Stimulated activated naive CD4-positive, alpha-beta T cell (primary cell): ENCODE data around the gene MOV10L1.
"Not testable (repeated sequence)": the region's sequence is repeated elsewhere in the genome, so short reads cannot be mapped to it uniquely, and the experiment has no call there.

ENCODE experiments used
- DNase-seq, 6 experiments: peaks; one replicate each; lab custom pipeline; 2025; lab: John Stamatoyannopoulos, UW

The MOV10L1 gene

GRCh38 chr22:50157709-50158375, 68.0 kb downstream of the MOV10L1 start:
- no peak for DNase-seq

- DNase-seq = no peak
Observed at GRCh38 chr22:50160947-50161346, 71.1 kb downstream of the MOV10L1 start.

- no peak for DNase-seq
Observed at GRCh38 chr22:50161508-50162390, 71.9 kb downstream of the MOV10L1 start.

GRCh38 chr22:50162391-50162956, 72.7 kb downstream of the MOV10L1 start:
- DNase-seq = no peak

- DNase-seq = no peak
Observed at GRCh38 chr22:50165436-50166123, 75.8 kb downstream of the MOV10L1 start.

- no peak for DNase-seq
Observed at GRCh38 chr22:50167689-50168489, 78.1 kb downstream of the MOV10L1 start.

GRCh38 chr22:50168490-50169180, 78.8 kb downstream of the MOV10L1 start:
- not testable (repeated sequence) for DNase-seq

GRCh38 chr22:50169181-50169759, 79.5 kb downstream of the MOV10L1 start:
- DNase-seq = no peak

- no peak for DNase-seq
Observed at GRCh38 chr22:50169774-50170341, 80.1 kb downstream of the MOV10L1 start.

- DNase-seq = no peak
Observed at GRCh38 chr22:50170453-50171318, 80.9 kb downstream of the MOV10L1 start, which contains the start of gene PANX2. PANX2 (plus strand) TSS chr22:50170731; CDS start chr22:50170731, 0 bp downstream.

GRCh38 chr22:50171319-50171964, 81.6 kb downstream of the MOV10L1 start:
- no peak for DNase-seq

- no peak for DNase-seq
Observed at GRCh38 chr22:50171965-50172421, 82.2 kb downstream of the MOV10L1 start.

- no peak for DNase-seq
Observed at GRCh38 chr22:50173311-50173982, 83.6 kb downstream of the MOV10L1 start.

- no peak for DNase-seq
Observed at GRCh38 chr22:50173983-50174355, 84.2 kb downstream of the MOV10L1 start.

GRCh38 chr22:50174382-50175190, 84.8 kb downstream of the MOV10L1 start:
- DNase-seq = no peak

GRCh38 chr22:50175191-50175461, 85.3 kb downstream of the MOV10L1 start:
- DNase-seq = no peak
